Medulla oblongata (tissue), 1 donor: ENCODE data around the gene HYCC1.
A peak's percentile ranks its signal among the peaks of the same experiment; 100 is the strongest.

ENCODE experiments used
- DNase-seq: peaks from one replicate; pipeline ENCODE4 v3.0.0-alpha.2; 2015; ENCODE audit errors: extremely low spot score

The HYCC1 gene

GRCh38 chr7:23016345-23017253, 2.7 kb upstream of the HYCC1 start:
- no peak for DNase-seq

- DNase-seq, result no peak
Observed at GRCh38 chr7:23014681-23015080, 751 bp upstream of the HYCC1 start.

GRCh38 chr7:23012908-23013714, 819 bp downstream of the HYCC1 start:
- DNase-seq, result peak; percentile 39

- no peak for DNase-seq
Observed at GRCh38 chr7:23012186-23012585, 1.7 kb downstream of the HYCC1 start.

- peak; percentile 12 for DNase-seq
Observed at GRCh38 chr7:23011222-23011924, 2.6 kb downstream of the HYCC1 start.

- no peak for DNase-seq
Observed at GRCh38 chr7:23009303-23009702, 4.6 kb downstream of the HYCC1 start.

- no peak for DNase-seq
Observed at GRCh38 chr7:23004247-23004520, 9.7 kb downstream of the HYCC1 start.

- no peak for DNase-seq
Observed at GRCh38 chr7:23003505-23004246, 10.3 kb downstream of the HYCC1 start.

GRCh38 chr7:23002698-23003097, 11.2 kb downstream of the HYCC1 start:
- no peak for DNase-seq

- no peak for DNase-seq
Observed at GRCh38 chr7:23001610-23002009, 12.3 kb downstream of the HYCC1 start.

GRCh38 chr7:23000597-23001360, 13.2 kb downstream of the HYCC1 start:
- no peak for DNase-seq

- no peak for DNase-seq
Observed at GRCh38 chr7:22998519-22998896, 15.4 kb downstream of the HYCC1 start.

- no peak for DNase-seq
Observed at GRCh38 chr7:22997871-22998518, 15.9 kb downstream of the HYCC1 start.

GRCh38 chr7:22996470-22996869, 17.5 kb downstream of the HYCC1 start:
- no peak for DNase-seq

- DNase-seq, result no peak
Observed at GRCh38 chr7:22995011-22995410, 18.9 kb downstream of the HYCC1 start.

GRCh38 chr7:22992874-22993840, 20.8 kb downstream of the HYCC1 start:
- no peak for DNase-seq

GRCh38 chr7:22990588-22990949, 23.4 kb downstream of the HYCC1 start:
- no peak for DNase-seq

- DNase-seq, result no peak
Observed at GRCh38 chr7:22989643-22990587, 24.0 kb downstream of the HYCC1 start.
